ENCODE measurements around the gene NUDT4B.
"Not testable (repeated sequence)": the region's sequence is repeated elsewhere in the genome, so short reads cannot be mapped to it uniquely, and the experiment has no call there.

GRCh38 chr1:148724872-148725271, 23.7 kb upstream of the NUDT4B start:
- not testable (repeated sequence) for TF ChIP-seq POLR2A (IDR thresholded peaks at IDR 0.05)
- TF ChIP-seq, protein P1, sequence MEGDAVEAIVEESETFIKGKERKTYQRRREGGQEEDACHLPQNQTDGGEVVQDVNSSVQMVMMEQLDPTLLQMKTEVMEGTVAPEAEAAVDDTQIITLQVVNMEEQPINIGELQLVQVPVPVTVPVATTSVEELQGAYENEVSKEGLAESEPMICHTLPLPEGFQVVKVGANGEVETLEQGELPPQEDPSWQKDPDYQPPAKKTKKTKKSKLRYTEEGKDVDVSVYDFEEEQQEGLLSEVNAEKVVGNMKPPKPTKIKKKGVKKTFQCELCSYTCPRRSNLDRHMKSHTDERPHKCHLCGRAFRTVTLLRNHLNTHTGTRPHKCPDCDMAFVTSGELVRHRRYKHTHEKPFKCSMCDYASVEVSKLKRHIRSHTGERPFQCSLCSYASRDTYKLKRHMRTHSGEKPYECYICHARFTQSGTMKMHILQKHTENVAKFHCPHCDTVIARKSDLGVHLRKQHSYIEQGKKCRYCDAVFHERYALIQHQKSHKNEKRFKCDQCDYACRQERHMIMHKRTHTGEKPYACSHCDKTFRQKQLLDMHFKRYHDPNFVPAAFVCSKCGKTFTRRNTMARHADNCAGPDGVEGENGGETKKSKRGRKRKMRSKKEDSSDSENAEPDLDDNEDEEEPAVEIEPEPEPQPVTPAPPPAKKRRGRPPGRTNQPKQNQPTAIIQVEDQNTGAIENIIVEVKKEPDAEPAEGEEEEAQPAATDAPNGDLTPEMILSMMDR (IDR thresholded peaks at IDR 0.05), result not testable (repeated sequence)

Measured in uterus (tissue), 2 donors.